Gastroesophageal sphincter (tissue), 2 donors: Measurements from ENCODE around the gene SYT3.

Experiments used
- EP300 ChIP-seq: sonication (generic); formaldehyde crosslinking; IDR thresholded peaks from one replicate; pipeline ENCODE4 v1.6.1; 2017; ENCODE audit warnings: antibody characterized with exemption, mild to moderate bottlenecking
- POLR2A ChIP-seq, 2 donors: fragments of 450-650 bp; IDR thresholded peaks; one replicate each; pipeline ENCODE4 v1.6.1; 2017; ENCODE audit warnings: antibody characterized with exemption in 2 of 2, mild to moderate bottlenecking in 2 of 2, moderate library complexity in 1 of 2

DNA sequence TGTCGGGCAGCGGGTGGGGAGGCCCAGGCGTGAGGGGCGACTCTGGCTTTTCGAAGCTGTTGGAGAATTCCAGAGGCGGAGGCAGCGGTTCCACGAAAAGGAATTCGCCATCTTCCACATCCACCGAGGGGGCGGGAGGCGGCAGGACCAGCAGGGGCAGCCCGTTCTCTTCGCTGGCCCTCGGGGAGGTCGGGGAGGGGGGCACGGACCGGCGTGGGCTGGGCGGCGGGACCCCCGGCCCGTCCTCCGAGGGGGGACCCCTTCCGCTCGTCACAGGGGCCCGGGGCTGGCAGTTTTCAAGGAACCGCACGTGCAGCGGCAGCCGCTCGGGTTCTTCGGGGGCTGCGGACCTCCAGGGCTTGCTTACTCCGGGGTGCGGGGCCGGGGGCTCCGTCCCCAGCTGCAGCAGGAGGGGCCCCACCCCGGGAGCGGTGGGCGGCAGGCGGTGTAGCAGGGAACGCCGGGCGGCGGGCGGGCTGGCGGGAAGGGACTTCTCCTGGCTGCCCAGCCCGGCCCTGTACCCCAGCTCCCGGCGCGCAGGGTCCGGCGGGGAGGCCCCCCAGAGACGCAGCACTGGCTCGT is 27.6 kb upstream of the SYT3 start:
- TF ChIP-seq EP300 (no peak), POLR2A (IDR thresholded peaks at IDR 0.05) (no peak)
